ENCODE measurements around the gene TBX20. TPM values are rescaled to one million over a fixed set of nuclear protein-coding genes. Genes with fewer than 3 reads are reported as not detected.

TBX20 gene
- total RNA-seq, 2 experiments from 2014 or later, result 0.17 TPM; not detected in 1

DNA sequence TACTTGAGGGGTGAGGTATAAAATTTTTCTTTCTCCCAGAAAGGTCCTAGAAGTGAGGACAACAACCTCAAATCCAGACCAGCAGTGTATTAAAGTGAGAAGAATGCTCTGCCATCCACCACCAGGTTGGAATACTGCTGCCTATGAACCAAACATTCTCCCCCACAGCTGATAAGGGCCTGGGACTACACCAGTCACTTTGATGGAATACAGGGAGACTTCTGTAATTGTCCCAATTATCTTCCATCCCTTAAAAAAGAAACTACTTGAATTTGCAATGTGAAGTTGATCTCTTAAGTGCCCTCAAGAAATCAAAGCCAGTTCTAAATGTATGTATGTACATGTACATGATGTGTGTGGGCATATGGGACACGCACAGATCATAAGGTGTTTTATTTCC lies 3.0 kb downstream of the TBX20 start:
- no peak overlapping the region for H3K27ac Mint-ChIP-seq
- no peak for ATAC-seq (ENCODE audit: poor library complexity)
- Histone ChIP-seq H3K4me1 (ENCODE audit: insufficient read depth, low read length) (peaks cover 13% of the 10 kb centered on the region), H3K27me3 (ENCODE audit: control insufficient read depth in 1 of 2, insufficient read depth in 2 of 2, low read length in 2 of 2) (peaks cover 65 to 83% of the 10 kb centered on the region in 2 experiments), H3K36me3 (ENCODE audit: insufficient read depth, low read length) (no peaks in the 10 kb centered on the region), H3K9me3 (ENCODE audit: control insufficient read depth in 1 of 2, insufficient read depth in 1 of 2, low read length in 2 of 2) (peaks cover 12 to 36% of the 10 kb centered on the region in 2 experiments), H3K27ac (ENCODE audit: low read depth in 1 of 2, low read length in 2 of 2) (no peak overlapping the region), H3K4me3 (ENCODE audit: low read length) (no peak overlapping the region)
- peaks cover 92% of the 10 kb centered on the region for H3K27me3 Mint-ChIP-seq
- TF ChIP-seq, protein P1, sequence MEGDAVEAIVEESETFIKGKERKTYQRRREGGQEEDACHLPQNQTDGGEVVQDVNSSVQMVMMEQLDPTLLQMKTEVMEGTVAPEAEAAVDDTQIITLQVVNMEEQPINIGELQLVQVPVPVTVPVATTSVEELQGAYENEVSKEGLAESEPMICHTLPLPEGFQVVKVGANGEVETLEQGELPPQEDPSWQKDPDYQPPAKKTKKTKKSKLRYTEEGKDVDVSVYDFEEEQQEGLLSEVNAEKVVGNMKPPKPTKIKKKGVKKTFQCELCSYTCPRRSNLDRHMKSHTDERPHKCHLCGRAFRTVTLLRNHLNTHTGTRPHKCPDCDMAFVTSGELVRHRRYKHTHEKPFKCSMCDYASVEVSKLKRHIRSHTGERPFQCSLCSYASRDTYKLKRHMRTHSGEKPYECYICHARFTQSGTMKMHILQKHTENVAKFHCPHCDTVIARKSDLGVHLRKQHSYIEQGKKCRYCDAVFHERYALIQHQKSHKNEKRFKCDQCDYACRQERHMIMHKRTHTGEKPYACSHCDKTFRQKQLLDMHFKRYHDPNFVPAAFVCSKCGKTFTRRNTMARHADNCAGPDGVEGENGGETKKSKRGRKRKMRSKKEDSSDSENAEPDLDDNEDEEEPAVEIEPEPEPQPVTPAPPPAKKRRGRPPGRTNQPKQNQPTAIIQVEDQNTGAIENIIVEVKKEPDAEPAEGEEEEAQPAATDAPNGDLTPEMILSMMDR (IDR thresholded peaks at IDR 0.05), result no peak
- H3K36me3 Mint-ChIP-seq (ENCODE audit: low read depth), result no peaks in the 10 kb centered on the region
- peaks cover 14% of the 10 kb centered on the region for H3K4me1 Mint-ChIP-seq (ENCODE audit: low read depth)
- peak in 1 of 14 experiments; percentile 11 for DNase-seq
- POLR2A ChIA-PET, result no interaction called here
- peaks cover 2% of the 10 kb centered on the region for H3K9me3 Mint-ChIP-seq
- intact Hi-C loops (cut with DNase I, micrococcal nuclease), result no loop called here
- CTCF ChIA-PET, result no interaction called here
- no peak overlapping the region for H3K4me3 Mint-ChIP-seq

DNA sequence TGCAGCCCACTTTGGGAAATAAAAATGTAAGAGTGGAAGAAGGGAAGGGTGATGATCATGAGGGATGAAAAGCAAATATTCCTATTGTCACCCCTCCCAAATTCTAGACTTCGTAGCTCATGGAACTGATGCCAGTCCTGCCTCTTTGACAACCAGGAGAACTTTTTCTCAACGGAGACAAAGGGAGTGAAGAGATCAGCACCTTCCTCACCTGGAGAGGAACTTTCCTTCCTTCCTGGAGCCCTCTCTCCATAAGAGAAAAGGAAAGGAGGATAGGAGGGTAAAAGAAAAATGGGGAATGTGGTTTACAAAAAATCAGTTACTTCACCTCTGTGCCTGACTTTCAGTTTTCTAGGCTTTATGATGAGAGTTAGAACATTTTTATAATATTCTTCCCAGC lies 3.4 kb downstream of the TBX20 start:
- Mint-ChIP-seq H3K9me3 (no peaks in the 10 kb centered on the region), H3K4me3 (no peak overlapping the region), H3K36me3 (ENCODE audit: low read depth) (no peaks in the 10 kb centered on the region), H3K4me1 (ENCODE audit: low read depth) (peaks cover 14% of the 10 kb centered on the region), H3K27me3 (peaks cover 88% of the 10 kb centered on the region), H3K27ac (no peak overlapping the region)
- ChIA-PET POLR2A (no interaction called here), CTCF (no interaction called here)
- Histone ChIP-seq H3K36me3 (ENCODE audit: insufficient read depth, low read length) (no peaks in the 10 kb centered on the region), H3K9me3 (ENCODE audit: control insufficient read depth in 1 of 2, insufficient read depth in 1 of 2, low read length in 2 of 2) (peaks cover 8 to 34% of the 10 kb centered on the region in 2 experiments), H3K27ac (ENCODE audit: low read depth in 1 of 2, low read length in 2 of 2) (no peak overlapping the region), H3K27me3 (ENCODE audit: control insufficient read depth in 1 of 2, insufficient read depth in 2 of 2, low read length in 2 of 2) (peaks cover 60 to 78% of the 10 kb centered on the region in 2 experiments), H3K4me3 (ENCODE audit: low read length) (no peak overlapping the region), H3K4me1 (ENCODE audit: insufficient read depth, low read length) (peaks cover 13% of the 10 kb centered on the region)
- intact Hi-C loops (cut with DNase I, micrococcal nuclease), result no loop called here
- DNase-seq (no peak), ATAC-seq (ENCODE audit: poor library complexity) (no peak)
- TF ChIP-seq, protein P1 (IDR thresholded peaks at IDR 0.05), result no peak

DNA sequence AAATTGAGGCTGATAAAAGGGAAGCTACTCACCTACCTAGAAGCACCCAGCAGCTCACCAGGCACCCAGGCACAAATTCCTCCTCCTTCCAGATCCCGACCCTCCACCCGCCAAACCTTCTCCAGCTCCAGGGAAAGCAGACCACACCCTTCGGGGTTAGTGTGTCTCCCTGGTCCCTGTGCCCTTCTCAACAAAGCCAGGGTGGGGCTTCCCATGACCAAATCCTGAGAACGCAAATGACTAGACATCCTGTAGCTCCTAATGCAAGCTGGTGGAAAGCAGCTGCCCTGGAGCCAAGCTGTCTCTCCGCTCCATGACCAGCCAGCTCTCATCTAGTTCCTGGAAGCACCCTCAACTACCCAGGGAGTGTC lies 4.4 kb downstream of the TBX20 start:
- Mint-ChIP-seq H3K27ac (no peak overlapping the region), H3K27me3 (peaks cover 84% of the 10 kb centered on the region), H3K4me1 (ENCODE audit: low read depth) (peaks cover 14% of the 10 kb centered on the region), H3K36me3 (ENCODE audit: low read depth) (no peaks in the 10 kb centered on the region), H3K9me3 (no peaks in the 10 kb centered on the region), H3K4me3 (no peak overlapping the region)
- Histone ChIP-seq H3K4me1 (ENCODE audit: insufficient read depth, low read length) (peaks cover 13% of the 10 kb centered on the region), H3K27ac (ENCODE audit: low read depth in 1 of 2, low read length in 2 of 2) (no peak overlapping the region), H3K36me3 (ENCODE audit: insufficient read depth, low read length) (no peaks in the 10 kb centered on the region), H3K9me3 (ENCODE audit: control insufficient read depth in 1 of 2, insufficient read depth in 1 of 2, low read length in 2 of 2) (peaks cover 1 to 27% of the 10 kb centered on the region in 2 experiments), H3K4me3 (ENCODE audit: low read length) (no peak overlapping the region), H3K27me3 (ENCODE audit: control insufficient read depth in 1 of 2, insufficient read depth in 2 of 2, low read length in 2 of 2) (peaks cover 51 to 69% of the 10 kb centered on the region in 2 experiments)
- ChIA-PET POLR2A (no interaction called here), CTCF (no interaction called here)
- no peak for DNase-seq
- intact Hi-C loops (cut with DNase I, micrococcal nuclease), result no loop called here
- TF ChIP-seq, protein P1 (IDR thresholded peaks at IDR 0.05), result no peak
- ATAC-seq (ENCODE audit: poor library complexity), result no peak
